Endothelial cell of coronary artery (primary cell): Measurements from ENCODE around the gene MBD3. TPM values are rescaled to one million over a fixed set of nuclear protein-coding genes. Genes with fewer than 3 reads are reported as not detected.

Source experiments
- total RNA-seq: library from RNA; depleted of rRNA; stranded (reverse); fragments of >200 nt; gene quantifications from 2 replicates; pipeline ENCODE4 v1.2.3, GENCODE V29; 2014

MBD3 gene, protein sequence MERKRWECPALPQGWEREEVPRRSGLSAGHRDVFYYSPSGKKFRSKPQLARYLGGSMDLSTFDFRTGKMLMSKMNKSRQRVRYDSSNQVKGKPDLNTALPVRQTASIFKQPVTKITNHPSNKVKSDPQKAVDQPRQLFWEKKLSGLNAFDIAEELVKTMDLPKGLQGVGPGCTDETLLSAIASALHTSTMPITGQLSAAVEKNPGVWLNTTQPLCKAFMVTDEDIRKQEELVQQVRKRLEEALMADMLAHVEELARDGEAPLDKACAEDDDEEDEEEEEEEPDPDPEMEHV
- total RNA-seq = 108 and 110 TPM in 2 replicates

DNA sequence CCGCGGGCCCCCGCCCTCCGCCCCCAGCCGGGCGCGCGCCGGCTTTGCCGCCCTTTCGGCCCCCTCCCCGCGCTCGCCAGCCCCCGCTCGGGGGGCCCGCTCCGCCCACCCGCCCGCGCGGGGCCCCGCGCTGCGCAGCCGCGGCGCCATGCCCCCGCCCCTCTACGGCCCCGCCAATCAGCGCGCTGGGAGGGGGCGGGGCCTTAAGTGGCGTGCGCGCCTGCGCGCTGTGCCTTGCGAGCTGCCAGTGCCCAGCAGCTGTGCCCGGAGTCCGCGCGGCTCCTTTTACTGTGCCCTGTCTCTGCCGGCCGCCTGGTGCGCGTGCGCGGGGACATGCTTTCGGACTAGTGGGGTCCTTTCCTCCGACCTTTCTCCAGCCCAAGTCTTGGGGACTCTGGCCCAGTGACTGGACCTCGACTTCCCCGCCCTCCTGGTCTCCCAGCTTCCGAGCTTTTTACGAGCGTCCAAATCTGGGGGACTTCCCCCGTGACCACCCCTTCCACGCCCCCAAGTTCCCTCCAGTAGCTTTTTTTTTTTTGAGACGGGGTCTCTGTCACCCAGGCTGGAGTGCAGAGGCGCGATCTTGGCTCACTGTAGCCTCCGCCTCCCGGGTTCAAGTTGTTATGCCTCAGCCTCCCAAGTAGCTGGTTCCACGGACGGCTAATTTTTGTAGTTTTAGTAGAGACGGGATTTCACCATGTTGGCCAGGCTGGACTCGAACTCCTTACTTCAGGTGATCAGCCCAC lies at the start of gene MBD3:
Gene MBD3 (minus strand): TSS at position 111 of the 746 bp plus-strand sequence. CDS start 234 bp downstream, outside the sequence.

DNA sequence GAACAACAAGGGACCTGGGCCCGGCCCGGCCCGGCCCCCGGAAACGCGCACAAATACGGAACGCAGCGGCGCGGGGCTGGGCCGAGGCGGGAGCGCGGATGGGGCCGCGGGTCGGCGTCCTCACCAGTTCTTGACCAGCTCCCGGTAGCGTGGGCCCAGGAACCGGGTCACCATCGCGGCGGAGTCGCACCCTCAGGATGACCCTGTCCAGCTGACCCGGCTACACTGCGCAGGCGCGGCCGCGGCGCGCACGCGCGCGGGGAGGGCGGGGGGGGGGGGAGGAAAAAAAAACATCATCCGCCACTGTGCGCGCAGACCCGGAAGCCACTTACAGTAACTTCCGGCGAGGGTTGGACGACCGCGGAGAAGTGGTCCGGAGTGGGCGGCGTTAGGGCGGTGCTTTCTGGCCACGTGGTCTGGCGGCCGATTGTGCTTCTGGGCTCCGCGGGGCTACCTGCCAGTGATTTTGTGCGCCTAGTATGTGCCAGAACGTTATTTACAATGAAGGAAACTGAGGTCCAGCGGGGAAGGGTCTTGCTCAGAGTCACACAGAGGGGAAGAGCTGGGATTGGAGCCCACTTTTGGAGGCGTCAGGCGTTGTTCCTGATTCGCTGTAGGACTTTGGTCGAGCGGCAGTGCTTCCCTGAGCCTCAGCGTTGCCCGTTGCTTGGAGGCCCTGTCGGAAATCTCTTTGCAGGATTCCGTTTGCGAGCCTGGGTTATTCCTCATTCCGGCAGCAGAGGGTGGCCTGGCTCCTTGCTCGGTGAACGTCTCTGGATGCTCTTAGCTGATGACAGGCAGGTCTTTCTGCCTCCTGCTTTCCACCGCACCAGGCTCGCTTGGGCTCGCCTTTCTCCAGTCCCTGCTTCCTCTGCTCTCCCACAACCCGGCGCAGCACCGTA lies 12.8 kb upstream of the MBD3 start, which contains the start of gene UQCR11:
Gene UQCR11 (minus strand): TSS at position 227 of the 902 bp plus-strand sequence. CDS start 53 bp downstream, at position 174.

DNA sequence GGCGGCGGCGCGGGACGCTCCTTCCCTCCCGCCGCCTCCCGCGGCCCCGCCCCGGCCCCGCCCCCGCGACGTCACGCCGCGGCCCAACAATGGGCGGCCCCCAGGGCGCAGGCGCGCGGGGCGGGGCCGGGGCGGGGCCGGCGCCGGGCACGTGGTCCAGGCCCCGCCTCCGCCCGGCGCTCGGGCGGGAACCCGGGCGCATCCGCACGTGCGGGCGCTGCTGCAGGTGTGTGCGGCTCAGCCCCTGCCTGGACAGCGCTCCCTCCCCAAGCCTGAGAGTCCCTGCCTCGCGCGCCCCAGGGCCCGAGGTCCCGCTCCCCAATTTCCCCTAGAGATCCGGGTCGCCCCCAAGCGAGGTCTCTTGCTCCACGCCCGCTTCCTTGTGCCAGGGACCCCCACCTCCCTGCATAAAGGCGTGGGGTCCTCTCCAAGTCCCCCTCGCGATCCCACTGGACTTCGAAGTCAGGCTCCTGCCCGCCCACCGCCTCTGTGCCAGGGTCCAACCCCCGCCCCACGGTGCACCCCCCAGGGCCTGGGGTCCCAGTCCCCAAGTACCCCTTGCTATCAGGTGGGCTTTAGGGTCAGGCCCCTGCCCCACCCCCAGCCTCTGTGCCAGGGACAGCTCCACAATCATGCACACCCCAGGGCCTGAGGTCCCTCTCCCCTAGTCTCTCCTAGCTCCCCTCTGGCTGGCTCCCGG lies 24.2 kb downstream of the MBD3 start, which contains the start of gene MEX3D:
Gene MEX3D (minus strand): TSS at position 6 of the 700 bp plus-strand sequence. CDS start 267 bp downstream, outside the sequence.

Other genes with a start within 250 kb of the MBD3 start
- gene NDUFS7, start 209.0 kb downstream of the MBD3 start, total RNA-seq = 61.5 and 62.4 TPM in 2 replicates
- gene GAMT, start 191.3 kb downstream of the MBD3 start, total RNA-seq = 14.8 and 23.2 TPM in 2 replicates
- gene DAZAP1, start 185.3 kb downstream of the MBD3 start, total RNA-seq = 58.0 and 63.1 TPM in 2 replicates
- gene RPS15, start 154.5 kb downstream of the MBD3 start, total RNA-seq = 380 and 504 TPM in 2 replicates
- 0.09 TPM in 2 replicates for gene APC2, start 142.7 kb downstream of the MBD3 start, total RNA-seq
- 15.6 and 21.6 TPM in 2 replicates for gene C19orf25, start 113.7 kb downstream of the MBD3 start, total RNA-seq
- gene PCSK4, start 102.5 kb downstream of the MBD3 start, total RNA-seq = 0.81 and 1.0 TPM in 2 replicates
- gene REEP6, start 101.7 kb downstream of the MBD3 start, total RNA-seq = 0.75 and 0.99 TPM in 2 replicates
- 0.18 and 1.1 TPM in 2 replicates for gene ADAMTSL5, start 79.8 kb downstream of the MBD3 start, total RNA-seq
- gene PLK5, start 68.8 kb downstream of the MBD3 start, total RNA-seq = not detected in 2 replicates
- gene MEX3D, start 24.5 kb downstream of the MBD3 start, total RNA-seq = 67.0 and 70.2 TPM in 2 replicates
- 74.2 and 84.3 TPM in 2 replicates for gene UQCR11, start 12.6 kb upstream of the MBD3 start, total RNA-seq
- gene TCF3, start 59.8 kb upstream of the MBD3 start, total RNA-seq = 111 and 115 TPM in 2 replicates
- not detected in 2 replicates for gene ONECUT3, start 160.6 kb upstream of the MBD3 start, total RNA-seq
- gene ATP8B3, start 219.4 kb upstream of the MBD3 start, total RNA-seq = 1.2 and 1.8 TPM in 2 replicates